ENCODE data around the gene SLC15A3.

Gene SLC15A3

GRCh38 chr11:60945295-60945667 lies 6.7 kb downstream of the SLC15A3 start:
- DNase-seq (ENCODE audit: low spot score): no peak

GRCh38 chr11:60944490-60945294 lies 7.3 kb downstream of the SLC15A3 start:
- no peak for DNase-seq (ENCODE audit: low spot score)

GRCh38 chr11:60942970-60943565 lies 8.9 kb downstream of the SLC15A3 start:
- DNase-seq (ENCODE audit: low spot score): no peak

GRCh38 chr11:60942219-60942618 lies 9.8 kb downstream of the SLC15A3 start:
- DNase-seq (ENCODE audit: low spot score): no peak

GRCh38 chr11:60941371-60942119 lies 10.4 kb downstream of the SLC15A3 start:
- DNase-seq (ENCODE audit: low spot score): no peak

GRCh38 chr11:60939855-60940254 lies 12.1 kb downstream of the SLC15A3 start:
- DNase-seq (ENCODE audit: low spot score): no peak

- DNase-seq (ENCODE audit: low spot score): no peak
Observed at GRCh38 chr11:60939301-60939700, 12.7 kb downstream of the SLC15A3 start.

- no peak for DNase-seq (ENCODE audit: low spot score)
Observed at GRCh38 chr11:60938500-60938899, 13.5 kb downstream of the SLC15A3 start.

GRCh38 chr11:60937811-60938210 lies 14.2 kb downstream of the SLC15A3 start:
- no peak for DNase-seq (ENCODE audit: low spot score)

GRCh38 chr11:60937144-60937527 lies 14.8 kb downstream of the SLC15A3 start:
- DNase-seq (ENCODE audit: low spot score): no peak

- no peak for DNase-seq (ENCODE audit: low spot score)
Observed at GRCh38 chr11:60936467-60937143, 15.4 kb downstream of the SLC15A3 start.

GRCh38 chr11:60935676-60936442 lies 16.1 kb downstream of the SLC15A3 start:
- no peak for DNase-seq (ENCODE audit: low spot score)

GRCh38 chr11:60934790-60935605 lies 17.0 kb downstream of the SLC15A3 start:
- no peak for DNase-seq (ENCODE audit: low spot score)

- DNase-seq (ENCODE audit: low spot score): no peak
Observed at GRCh38 chr11:60934124-60934789, 17.7 kb downstream of the SLC15A3 start.

- no peak for DNase-seq (ENCODE audit: low spot score)
Observed at GRCh38 chr11:60933416-60934123, 18.4 kb downstream of the SLC15A3 start.

GRCh38 chr11:60932605-60933356 lies 19.2 kb downstream of the SLC15A3 start:
- no peak for DNase-seq (ENCODE audit: low spot score)

- no peak for DNase-seq (ENCODE audit: low spot score)
Observed at GRCh38 chr11:60931917-60932316, 20.1 kb downstream of the SLC15A3 start.

GRCh38 chr11:60930394-60930793 lies 21.6 kb downstream of the SLC15A3 start:
- no peak for DNase-seq (ENCODE audit: low spot score)

GRCh38 chr11:60929764-60930163 lies 22.2 kb downstream of the SLC15A3 start:
- DNase-seq (ENCODE audit: low spot score): no peak

All from hematopoietic multipotent progenitor cell treated with erythropoietin and hydrocortisone succinate and interleukin-3 and kit ligand, for 15 days (in vitro differentiated cells).